GM12874 (cell line): ENCODE data around the gene SIAH1.

ENCODE experiments used
- TF ChIP-seq, protein P1 (sequence below): IDR thresholded peaks from 2 replicates; pipeline ENCODE4 v1.5.1; 2011; ENCODE audit warnings: low read depth, mild to moderate bottlenecking, control low read depth, low read length, moderate library complexity; ENCODE audit not compliant: insufficient read depth

Gene SIAH1

DNA sequence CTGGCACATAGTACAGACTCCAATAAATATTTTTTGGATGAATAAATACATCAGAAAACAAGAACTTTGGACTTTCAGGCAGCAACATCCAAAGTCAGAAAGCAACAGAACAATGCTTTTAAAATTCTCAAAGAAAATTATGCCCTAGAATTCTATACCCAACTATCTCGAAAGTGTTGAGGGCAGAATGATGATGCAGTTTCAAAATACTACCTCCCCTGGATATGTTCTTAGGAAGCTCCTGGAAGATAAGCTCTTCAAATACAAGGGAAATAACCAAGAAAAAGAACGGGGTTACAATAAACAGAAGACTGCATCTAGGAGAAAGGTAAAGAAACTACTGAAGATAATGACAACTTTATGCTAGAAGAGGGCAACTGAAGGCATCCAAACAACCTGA is 11.0 kb downstream of the SIAH1 start:
- TF ChIP-seq, protein P1, sequence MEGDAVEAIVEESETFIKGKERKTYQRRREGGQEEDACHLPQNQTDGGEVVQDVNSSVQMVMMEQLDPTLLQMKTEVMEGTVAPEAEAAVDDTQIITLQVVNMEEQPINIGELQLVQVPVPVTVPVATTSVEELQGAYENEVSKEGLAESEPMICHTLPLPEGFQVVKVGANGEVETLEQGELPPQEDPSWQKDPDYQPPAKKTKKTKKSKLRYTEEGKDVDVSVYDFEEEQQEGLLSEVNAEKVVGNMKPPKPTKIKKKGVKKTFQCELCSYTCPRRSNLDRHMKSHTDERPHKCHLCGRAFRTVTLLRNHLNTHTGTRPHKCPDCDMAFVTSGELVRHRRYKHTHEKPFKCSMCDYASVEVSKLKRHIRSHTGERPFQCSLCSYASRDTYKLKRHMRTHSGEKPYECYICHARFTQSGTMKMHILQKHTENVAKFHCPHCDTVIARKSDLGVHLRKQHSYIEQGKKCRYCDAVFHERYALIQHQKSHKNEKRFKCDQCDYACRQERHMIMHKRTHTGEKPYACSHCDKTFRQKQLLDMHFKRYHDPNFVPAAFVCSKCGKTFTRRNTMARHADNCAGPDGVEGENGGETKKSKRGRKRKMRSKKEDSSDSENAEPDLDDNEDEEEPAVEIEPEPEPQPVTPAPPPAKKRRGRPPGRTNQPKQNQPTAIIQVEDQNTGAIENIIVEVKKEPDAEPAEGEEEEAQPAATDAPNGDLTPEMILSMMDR: no peak

DNA sequence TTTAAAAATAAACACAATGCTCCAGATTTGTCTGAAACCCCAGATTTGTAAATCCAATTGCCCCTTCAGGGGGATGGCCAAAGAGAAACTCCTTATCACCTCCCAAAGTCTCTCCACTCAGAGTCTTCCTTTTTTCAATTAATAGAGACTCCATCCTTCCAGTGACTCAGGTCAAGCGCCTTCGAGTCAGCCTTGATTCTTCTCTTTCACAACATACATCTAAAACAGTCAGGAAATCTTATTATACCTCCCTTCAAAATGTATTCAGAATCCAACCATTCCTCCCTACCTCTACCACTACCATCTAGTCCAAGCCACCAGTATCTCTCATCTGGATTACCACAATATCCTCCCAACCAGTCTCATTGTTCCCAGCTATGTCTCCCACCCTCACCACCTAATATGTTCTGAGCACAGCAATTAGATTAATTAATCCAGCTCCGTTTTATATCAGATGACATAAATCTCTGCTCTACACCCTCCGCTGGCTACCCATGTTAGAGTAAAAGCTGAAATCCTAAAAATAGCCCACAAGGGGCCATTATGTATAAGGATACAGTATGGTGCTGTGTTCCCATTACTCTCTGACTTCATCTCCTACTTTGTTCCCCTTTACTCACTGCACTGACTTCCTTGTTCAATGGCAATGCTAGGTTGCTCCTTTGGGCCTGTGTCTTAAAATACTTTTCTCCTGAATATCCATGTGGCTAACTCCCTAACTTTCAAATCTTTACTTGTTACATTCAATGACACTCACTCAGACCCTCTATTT is 11.8 kb downstream of the SIAH1 start:
- TF ChIP-seq, protein P1: no peak

DNA sequence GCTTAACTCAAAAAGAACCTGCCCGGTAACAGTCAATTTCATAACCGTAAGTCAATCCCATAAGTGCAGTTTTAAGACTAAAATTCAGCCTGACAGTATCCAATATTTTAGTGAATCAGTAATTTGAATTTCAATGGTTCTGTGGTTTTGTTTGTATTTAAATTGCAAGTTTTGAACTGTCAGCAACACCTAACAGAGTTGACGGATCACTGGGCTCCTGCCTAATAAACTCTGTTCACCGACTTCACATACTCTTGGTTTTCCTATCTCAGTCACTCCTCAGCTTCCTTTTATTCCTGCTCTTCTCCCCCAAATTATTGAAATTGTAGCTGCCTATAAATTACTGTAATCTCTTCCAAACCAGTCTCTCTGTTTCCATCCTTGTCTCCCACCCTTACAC is 12.5 kb downstream of the SIAH1 start:
- TF ChIP-seq, protein P1: no peak

DNA sequence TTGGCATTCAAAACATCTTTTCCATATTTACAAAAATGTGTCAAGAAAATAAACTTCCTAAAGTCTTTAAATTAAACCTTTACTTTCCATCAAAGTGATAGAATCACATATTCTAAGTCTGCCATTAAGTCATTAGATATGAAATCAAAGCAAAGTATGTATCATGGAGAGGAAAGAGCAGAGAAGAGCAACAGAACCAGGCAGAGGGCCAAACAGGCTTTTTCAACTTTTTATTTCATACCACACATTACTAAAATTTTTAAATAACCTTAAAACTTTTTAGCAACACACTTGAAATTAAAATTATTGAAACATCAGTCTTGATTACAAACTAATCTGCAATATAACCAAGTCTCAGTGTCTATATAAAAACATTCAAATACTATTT is 13.8 kb downstream of the SIAH1 start:
- TF ChIP-seq, protein P1: no peak

DNA sequence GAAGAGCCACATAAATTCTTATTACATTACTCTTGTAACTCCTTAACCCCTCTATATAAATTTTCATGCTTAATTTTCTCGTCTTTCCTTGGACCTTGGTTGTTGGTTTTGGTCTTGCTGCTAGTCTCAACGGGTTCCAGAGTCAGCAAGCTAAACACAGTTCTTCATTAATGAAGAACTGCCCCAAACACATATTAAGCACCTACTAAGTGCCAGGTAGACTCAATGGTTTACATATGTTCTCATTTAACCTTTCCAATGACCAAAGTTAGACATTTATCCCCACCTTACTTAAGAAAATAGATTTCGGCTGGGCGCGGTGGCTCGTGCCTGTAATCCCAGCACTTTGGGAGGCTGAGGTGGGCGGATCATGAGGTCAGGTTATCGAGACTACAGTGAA is 15.0 kb downstream of the SIAH1 start:
- TF ChIP-seq, protein P1: no peak

DNA sequence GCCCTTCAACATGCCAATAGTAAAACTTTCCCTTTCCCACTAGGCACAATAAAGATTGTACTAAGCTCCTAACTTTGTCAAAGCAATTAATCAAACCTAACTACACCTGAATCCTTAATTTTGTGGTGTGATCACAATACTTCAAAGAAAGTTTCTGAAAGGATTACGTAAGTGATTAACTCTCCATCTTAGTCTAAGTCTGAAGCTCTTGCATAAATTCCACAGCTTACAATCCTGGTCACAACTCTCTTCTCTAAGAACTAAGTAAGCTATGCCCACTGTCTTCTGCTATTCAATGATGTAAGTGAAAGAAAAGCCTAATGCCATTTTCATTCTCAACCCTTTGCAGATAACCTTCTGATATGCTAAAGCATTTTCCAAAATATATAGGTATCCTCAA is 15.4 kb downstream of the SIAH1 start:
- TF ChIP-seq, protein P1: no peak

DNA sequence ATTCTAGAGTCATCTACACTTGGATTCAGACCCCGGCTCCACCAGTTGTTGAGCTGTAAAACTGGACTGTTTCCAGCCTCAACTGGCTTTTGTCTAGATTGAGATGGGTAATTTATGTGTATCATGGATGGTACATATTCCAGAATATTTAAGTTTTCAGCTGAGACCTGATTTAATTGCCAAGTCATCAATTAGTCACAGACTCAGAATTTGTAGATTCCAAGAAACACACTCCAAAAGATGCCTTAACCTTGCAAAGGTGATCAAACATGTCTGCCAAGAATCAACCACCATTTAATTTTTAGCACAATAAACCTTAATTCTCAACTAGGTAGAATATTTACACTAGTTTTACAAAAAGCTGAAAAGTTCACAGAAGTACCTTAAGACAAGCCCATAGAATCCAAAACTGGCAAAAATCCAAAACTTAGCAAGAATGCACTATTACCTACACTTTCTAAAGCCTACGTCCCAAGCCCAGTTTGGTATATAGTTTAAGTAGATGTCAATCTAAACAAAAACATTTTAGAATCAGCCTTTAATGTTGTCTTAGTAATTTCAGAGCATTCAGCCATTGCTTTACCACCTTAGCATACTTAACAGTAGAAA is 17.7 kb downstream of the SIAH1 start:
- TF ChIP-seq, protein P1: no peak
